HepG2 (cell line): ENCODE measurements around the gene ARL4D. TPM values are rescaled to one million over a fixed set of nuclear protein-coding genes. Genes with fewer than 3 reads are reported as not detected.

ENCODE experiments used
- CREM ChIP-seq, 2 experiments: sonication (generic) in 1 of 2; formaldehyde crosslinking in 1 of 2; IDR thresholded peaks; 2 replicates each; pipeline versions ENCODE4 v1.4.0 to v1.6.1; 2016 to 2020; ENCODE audit warnings: antibody characterized with exemption in 1 of 2, mild to moderate bottlenecking in 1 of 2, missing genetic modification reagents in 1 of 2
- EZH2 ChIP-seq: conservative IDR thresholded peaks from 2 replicates; pipeline ENCODE4 v1.6.1; 2012; ENCODE audit warnings: mild to moderate bottlenecking, low read depth, low read length, moderate library complexity
- FOXM1 ChIP-seq: sonication (generic); formaldehyde crosslinking; IDR thresholded peaks from 2 replicates; pipeline ENCODE4 v1.5.0; 2020; ENCODE audit warnings: missing genetic modification reagents
- GLI4 ChIP-seq: sonication (generic); formaldehyde crosslinking; IDR thresholded peaks from 2 replicates; pipeline ENCODE4 v1.5.1; 2020; ENCODE audit warnings: missing genetic modification reagents, mild to moderate bottlenecking, moderate library complexity, borderline replicate concordance
- HNRNPH1 ChIP-seq: fragments of 200-400 bp; formaldehyde crosslinking; optimal IDR thresholded peaks from 2 replicates; pipeline ENCODE3; 2017; ENCODE audit warnings: mild to moderate bottlenecking, low read depth, low read length
- MED13 ChIP-seq: sonication (generic); formaldehyde crosslinking; IDR thresholded peaks from 2 replicates; pipeline ENCODE4 v1.5.0; 2020; ENCODE audit warnings: missing genetic modification reagents
- MIXL1 ChIP-seq: IDR thresholded peaks from 2 replicates; pipeline ENCODE4 v1.6.1; 2016
- MTA1 ChIP-seq: sonication (generic); formaldehyde crosslinking; IDR thresholded peaks from 2 replicates; pipeline ENCODE4 v1.4.0; 2020; ENCODE audit warnings: missing genetic modification reagents, mild to moderate bottlenecking, borderline replicate concordance
- PAWR ChIP-seq: sonication (generic); formaldehyde crosslinking; IDR thresholded peaks from 2 replicates; pipeline ENCODE4 v1.4.0; 2020; ENCODE audit warnings: missing genetic modification reagents, mild to moderate bottlenecking, borderline replicate concordance
- REXO4 ChIP-seq: sonication (generic); formaldehyde crosslinking; IDR thresholded peaks from 2 replicates; pipeline ENCODE4 v1.8.0; 2022; ENCODE audit warnings: missing genetic modification reagents, mild to moderate bottlenecking, borderline replicate concordance
- SYNCRIP ChIP-seq: fragments of 200-400 bp; formaldehyde crosslinking; IDR thresholded peaks from 2 replicates; pipeline ENCODE4 v1.6.1; 2018; ENCODE audit warnings: mild to moderate bottlenecking, low read depth, low read length; ENCODE audit not compliant: insufficient read depth
- YEATS2 ChIP-seq: sonication (generic); formaldehyde crosslinking; IDR thresholded peaks from 2 replicates; pipeline ENCODE4 v1.4.0; 2020; ENCODE audit warnings: missing genetic modification reagents, borderline replicate concordance
- ZBTB8A ChIP-seq: sonication (generic); formaldehyde crosslinking; IDR thresholded peaks from 2 replicates; pipeline ENCODE4 v1.4.0; 2020; ENCODE audit warnings: mild to moderate bottlenecking, low read depth, missing genetic modification reagents, borderline replicate concordance
- ZHX1 ChIP-seq: sonication (generic); formaldehyde crosslinking; IDR thresholded peaks from 2 replicates; pipeline ENCODE4 v1.8.1; 2022; ENCODE audit warnings: low read depth, mild to moderate bottlenecking, missing genetic modification reagents
- ZNF232 ChIP-seq: sonication (generic); formaldehyde crosslinking; IDR thresholded peaks from 2 replicates; pipeline ENCODE4 v1.4.0; 2020; ENCODE audit warnings: missing genetic modification reagents, borderline replicate concordance
- ZNF30 ChIP-seq: sonication (generic); formaldehyde crosslinking; IDR thresholded peaks from 2 replicates; pipeline ENCODE4 v1.5.0; 2020; ENCODE audit warnings: mild to moderate bottlenecking, missing genetic modification reagents
- ZNF530 ChIP-seq: sonication (generic); formaldehyde crosslinking; IDR thresholded peaks from 2 replicates; pipeline ENCODE4 v1.5.0; 2020; ENCODE audit warnings: low read depth, mild to moderate bottlenecking, missing genetic modification reagents
- ZNF589 ChIP-seq: sonication (generic); formaldehyde crosslinking; conservative IDR thresholded peaks from 2 replicates; pipeline ENCODE4 v1.8.0; 2022; ENCODE audit warnings: mild to moderate bottlenecking, moderate library complexity, missing genetic modification reagents
- ZNF776 ChIP-seq: sonication (generic); formaldehyde crosslinking; IDR thresholded peaks from 2 replicates; pipeline ENCODE4 v1.4.0; 2020; ENCODE audit warnings: mild to moderate bottlenecking, missing genetic modification reagents
- polyA plus RNA-seq, 8 experiments: library from polyadenylated mRNA; depleted of rRNA in 3 of 8; stranded (reverse) in 7 of 8; unstranded in 1 of 8; fragments of >200 nt; fragmentation: Illumina TruSeq in 4 of 8; extraction: Trizol in 4 of 8; gene quantifications; 2 replicates each; pipeline versions ENCODE4 v1.2.1 to v1.2.3, GENCODE V29; 2011 to 2016; ENCODE audit warnings: low read depth in 4 of 8, missing spikeins in 1 of 8, mixed read lengths in 1 of 8; ENCODE audit not compliant: insufficient read depth in 1 of 8
- total RNA-seq, 5 experiments: library from RNA; depleted of rRNA; stranded (reverse); fragments of >200 nt; fragmentation: Illumina TruSeq; extraction: Trizol; gene quantifications; 2 replicates each; pipeline ENCODE4 v1.2.3, GENCODE V29; 2016; ENCODE audit warnings: low read depth in 1 of 5
- TF ChIP-seq, protein P1 (sequence below): sonication (generic); formaldehyde crosslinking; IDR thresholded peaks from 2 replicates; pipeline ENCODE4 v1.4.0; 2020; ENCODE audit warnings: missing genetic modification reagents; ENCODE audit errors: not compliant biosample characterization
- TF ChIP-seq, protein P2 (sequence below): IDR thresholded peaks from 2 replicates; pipeline ENCODE4 v1.6.1; 2016; ENCODE audit warnings: low read depth, borderline replicate concordance
- TF ChIP-seq, protein P3 (sequence below): sonication (generic); formaldehyde crosslinking; IDR thresholded peaks from 2 replicates; pipeline ENCODE4 v1.9.0; 2022; ENCODE audit warnings: low read depth, missing genetic modification reagents

Gene ARL4D
- total and polyA plus RNA-seq, 2 of the 13 experiments (the other 11 are each of a cell fraction or from before 2014, with no cell fraction given): 9.0 to 25.9 TPM

DNA sequence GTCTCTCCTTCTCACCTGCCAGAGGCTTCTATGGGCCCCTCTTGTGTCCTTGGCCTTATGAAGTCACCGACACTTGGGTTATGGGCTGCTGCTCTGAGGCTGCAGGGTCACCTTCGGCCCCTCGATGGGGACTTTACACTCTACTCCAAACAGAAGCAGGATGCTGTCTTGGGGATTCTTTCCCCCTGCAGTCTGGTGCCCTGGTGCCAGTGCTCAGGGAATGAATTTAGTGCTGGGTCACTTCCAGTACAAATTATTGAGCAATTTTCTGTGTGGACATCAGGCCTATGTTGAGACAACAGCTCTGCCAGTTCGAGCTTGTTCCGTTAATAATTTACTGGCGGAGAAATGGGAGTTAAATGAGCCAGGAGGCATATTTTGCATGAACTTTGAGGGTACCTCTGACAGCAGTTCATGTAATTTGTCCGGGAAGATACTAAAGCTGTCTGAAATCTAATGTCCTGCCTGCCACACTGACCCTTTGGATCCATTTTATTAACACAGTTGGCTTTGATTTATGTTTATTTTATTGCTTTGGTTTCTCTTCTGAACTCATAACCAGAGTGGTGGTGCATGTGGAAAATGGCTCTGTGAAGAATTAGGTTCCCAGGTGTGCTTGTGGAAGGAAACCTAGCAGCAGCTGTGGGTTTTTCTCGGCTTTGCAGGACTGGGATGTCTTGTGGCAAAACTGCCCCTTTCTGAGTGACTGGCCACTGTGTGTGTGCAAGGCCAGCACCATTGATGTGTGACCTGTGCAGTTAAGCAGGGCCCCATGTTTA, 50.9 kb downstream of the ARL4D start (continued):
- no peak for TF ChIP-seq ZNF530
- TF ChIP-seq REXO4 (CRISPR knock-in tag): no peak
- TF ChIP-seq MIXL1 (CRISPR knock-in tag): peak; percentile 89
- TF ChIP-seq, protein P1, sequence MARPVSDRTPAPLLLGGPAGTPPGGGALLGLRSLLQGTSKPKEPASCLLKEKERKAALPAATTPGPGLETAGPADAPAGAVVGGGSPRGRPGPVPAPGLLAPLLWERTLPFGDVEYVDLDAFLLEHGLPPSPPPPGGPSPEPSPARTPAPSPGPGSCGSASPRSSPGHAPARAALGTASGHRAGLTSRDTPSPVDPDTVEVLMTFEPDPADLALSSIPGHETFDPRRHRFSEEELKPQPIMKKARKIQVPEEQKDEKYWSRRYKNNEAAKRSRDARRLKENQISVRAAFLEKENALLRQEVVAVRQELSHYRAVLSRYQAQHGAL (CRISPR knock-in tag): peak; percentile 19
- no peak for TF ChIP-seq PAWR (CRISPR knock-in tag)
- TF ChIP-seq ZNF232: peak; percentile 88
- TF ChIP-seq ZBTB8A (CRISPR knock-in tag): no peak
- no peak for TF ChIP-seq FOXM1 (CRISPR knock-in tag)
- TF ChIP-seq, protein P2, sequence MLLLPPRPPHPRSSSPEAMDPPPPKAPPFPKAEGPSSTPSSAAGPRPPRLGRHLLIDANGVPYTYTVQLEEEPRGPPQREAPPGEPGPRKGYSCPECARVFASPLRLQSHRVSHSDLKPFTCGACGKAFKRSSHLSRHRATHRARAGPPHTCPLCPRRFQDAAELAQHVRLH: no peak
- TF ChIP-seq, protein P3, sequence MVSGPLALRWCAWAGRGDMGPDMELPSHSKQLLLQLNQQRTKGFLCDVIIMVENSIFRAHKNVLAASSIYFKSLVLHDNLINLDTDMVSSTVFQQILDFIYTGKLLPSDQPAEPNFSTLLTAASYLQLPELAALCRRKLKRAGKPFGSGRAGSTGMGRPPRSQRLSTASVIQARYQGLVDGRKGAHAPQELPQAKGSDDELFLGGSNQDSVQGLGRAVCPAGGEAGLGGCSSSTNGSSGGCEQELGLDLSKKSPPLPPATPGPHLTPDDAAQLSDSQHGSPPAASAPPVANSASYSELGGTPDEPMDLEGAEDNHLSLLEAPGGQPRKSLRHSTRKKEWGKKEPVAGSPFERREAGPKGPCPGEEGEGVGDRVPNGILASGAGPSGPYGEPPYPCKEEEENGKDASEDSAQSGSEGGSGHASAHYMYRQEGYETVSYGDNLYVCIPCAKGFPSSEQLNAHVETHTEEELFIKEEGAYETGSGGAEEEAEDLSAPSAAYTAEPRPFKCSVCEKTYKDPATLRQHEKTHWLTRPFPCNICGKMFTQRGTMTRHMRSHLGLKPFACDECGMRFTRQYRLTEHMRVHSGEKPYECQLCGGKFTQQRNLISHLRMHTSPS (CRISPR knock-in tag): peak; percentile 94
- TF ChIP-seq ZNF776 (CRISPR knock-in tag): no peak
- peak; percentile 60; the same call in 1 of the 2 replicates for TF ChIP-seq YEATS2
- no peak for TF ChIP-seq HNRNPH1
- no peak for TF ChIP-seq EZH2
- no peak for TF ChIP-seq GLI4
- peak; percentile 42; the same call in 1 of the 2 replicates for TF ChIP-seq ZHX1
- no peak for TF ChIP-seq SYNCRIP
- 0 out of 2 replicates have a peak, but pooled peaks have one; percentile 63 for TF ChIP-seq ZNF589 (CRISPR knock-in tag)
- TF ChIP-seq ZNF30 (CRISPR knock-in tag): no peak
- peak; percentile 84 for TF ChIP-seq CREM (IDR thresholded peaks at IDR 0.05)
- no peak for TF ChIP-seq CREM (CRISPR knock-in tag; IDR thresholded peaks at IDR 0.05)
- peak; percentile 87 for TF ChIP-seq MTA1 (CRISPR knock-in tag)
- peak; percentile 91 for TF ChIP-seq MED13 (CRISPR knock-in tag)
